VCaP (cell line): Measurements from ENCODE around the gene LSP1.

ENCODE experiments used
- H3K27ac ChIP-seq: fragments of 450-650 bp; 2 replicates; pipeline ENCODE4 v1.5.1; 2017
- CTCF ChIP-seq: fragments of 450-650 bp; conservative IDR thresholded peaks from 2 replicates; pipeline ENCODE4 v1.5.1; 2017; ENCODE audit warnings: mild to moderate bottlenecking, moderate library complexity

Gene LSP1

GRCh38 chr11:1892558-1892957 is 39.7 kb downstream of the LSP1 start:
- no peak overlapping the region for H3K27ac ChIP-seq
- no peak for TF ChIP-seq CTCF

GRCh38 chr11:1893581-1894359 is 40.9 kb downstream of the LSP1 start:
- TF ChIP-seq CTCF: no peak

GRCh38 chr11:1894759-1895158 is 41.9 kb downstream of the LSP1 start:
- H3K27ac ChIP-seq: no peak overlapping the region
- TF ChIP-seq CTCF: no peak

More at GRCh38 chr11:1893581-1894359, 40.9 kb downstream of the LSP1 start:
- no peak overlapping the region for H3K27ac ChIP-seq

GRCh38 chr11:1896468-1896867 is 43.6 kb downstream of the LSP1 start:
- TF ChIP-seq CTCF: no peak
- H3K27ac ChIP-seq: no peak overlapping the region

- no peak overlapping the region for H3K27ac ChIP-seq
- no peak for TF ChIP-seq CTCF
Observed at GRCh38 chr11:1896923-1897322, 44.0 kb downstream of the LSP1 start.

GRCh38 chr11:1899090-1899489 is 46.2 kb downstream of the LSP1 start:
- TF ChIP-seq CTCF: no peak
- no peak overlapping the region for H3K27ac ChIP-seq

- no peak for TF ChIP-seq CTCF
- no peak overlapping the region for H3K27ac ChIP-seq
Observed at GRCh38 chr11:1899686-1900085, 46.8 kb downstream of the LSP1 start.
